Peyer's patch (tissue), 4 donors: ENCODE results near the gene RBP3.

Experiments
- CTCF ChIP-seq, 6 experiments: fragments of 450-650 bp in 4 of 6; fragments of 200-600 bp in 2 of 6; sonication (generic) in 1 of 6; IDR thresholded peaks; one replicate each; pipeline ENCODE4 v1.5.1; 2017 to 2019; ENCODE audit warnings: antibody characterized with exemption in 6 of 6, mild to moderate bottlenecking in 3 of 6, moderate library complexity in 1 of 6
- POLR2A ChIP-seq, 2 donors: fragments of 450-650 bp; IDR thresholded peaks; one replicate each; pipeline ENCODE4 v1.5.1; 2017; ENCODE audit warnings: antibody characterized with exemption in 2 of 2, mild to moderate bottlenecking in 2 of 2, moderate library complexity in 2 of 2

- TF ChIP-seq CTCF (IDR thresholded peaks at IDR 0.05) (no peak), POLR2A (IDR thresholded peaks at IDR 0.05) (no peak)
Measured at GRCh38 chr10:47364911-47365310, 16.7 kb downstream of the RBP3 start.
